Measurements from ENCODE around the gene GABRB1.

- no peak for TF ChIP-seq CBX5 (IDR thresholded peaks at IDR 0.05; ENCODE audit: low read depth, low read length)
- TF ChIP-seq CHD2 (IDR thresholded peaks at IDR 0.05; ENCODE audit: low read length): no peak
- no peak for TF ChIP-seq ZNF274 (IDR thresholded peaks at IDR 0.05; ENCODE audit: borderline replicate concordance, extremely low read depth, low read length)
- TF ChIP-seq POLR2A (IDR thresholded peaks at IDR 0.05; ENCODE audit: control extremely low read depth in 1 of 2, low read depth in 2 of 2, low read length in 2 of 2): no peak
- no peak for TF ChIP-seq EP300 (IDR thresholded peaks at IDR 0.05; ENCODE audit: borderline replicate concordance in 1 of 2, low read depth in 2 of 2, low read length in 2 of 2)
- no peak for TF ChIP-seq CTCF (IDR thresholded peaks at IDR 0.05; ENCODE audit: control extremely low read depth in 1 of 3, insufficient read depth in 1 of 3, low read depth in 1 of 3, low read length in 3 of 3)
- no peak for TF ChIP-seq SP2 (IDR thresholded peaks at IDR 0.05; ENCODE audit: low read length)
- TF ChIP-seq NANOG (IDR thresholded peaks at IDR 0.05; ENCODE audit: insufficient read depth, low read depth, low read length, poor library complexity, severe bottlenecking): no peak
- no peak for TF ChIP-seq POU5F1 (IDR thresholded peaks at IDR 0.05; ENCODE audit: low read depth, low read length)
Measured at GRCh38 chr4:47215759-47216158, 184.4 kb downstream of the GABRB1 start.

All from H1 (cell line).